ENCODE measurements around the gene NDFIP1.

DNA sequence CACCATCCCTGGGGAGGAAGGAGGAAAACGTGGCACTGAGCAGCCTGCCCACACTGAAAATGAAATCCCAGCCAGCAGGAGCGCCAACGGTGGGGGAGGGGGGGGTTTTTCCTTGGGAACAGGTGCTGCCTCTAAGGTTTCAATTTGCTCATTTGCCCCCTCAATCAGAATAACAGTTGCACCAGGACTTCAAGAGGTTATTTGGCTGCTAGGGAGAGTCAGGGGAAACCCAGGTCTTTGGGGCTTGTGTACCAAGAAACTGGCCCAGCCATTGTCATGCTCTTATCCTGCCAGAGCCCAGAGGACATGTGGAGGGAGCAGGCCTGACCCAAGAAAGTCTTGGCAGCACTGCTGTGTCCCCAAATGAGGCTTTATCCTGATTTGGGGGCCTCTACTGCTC lies 66.5 kb downstream of the NDFIP1 start:
- TF ChIP-seq, protein P1, sequence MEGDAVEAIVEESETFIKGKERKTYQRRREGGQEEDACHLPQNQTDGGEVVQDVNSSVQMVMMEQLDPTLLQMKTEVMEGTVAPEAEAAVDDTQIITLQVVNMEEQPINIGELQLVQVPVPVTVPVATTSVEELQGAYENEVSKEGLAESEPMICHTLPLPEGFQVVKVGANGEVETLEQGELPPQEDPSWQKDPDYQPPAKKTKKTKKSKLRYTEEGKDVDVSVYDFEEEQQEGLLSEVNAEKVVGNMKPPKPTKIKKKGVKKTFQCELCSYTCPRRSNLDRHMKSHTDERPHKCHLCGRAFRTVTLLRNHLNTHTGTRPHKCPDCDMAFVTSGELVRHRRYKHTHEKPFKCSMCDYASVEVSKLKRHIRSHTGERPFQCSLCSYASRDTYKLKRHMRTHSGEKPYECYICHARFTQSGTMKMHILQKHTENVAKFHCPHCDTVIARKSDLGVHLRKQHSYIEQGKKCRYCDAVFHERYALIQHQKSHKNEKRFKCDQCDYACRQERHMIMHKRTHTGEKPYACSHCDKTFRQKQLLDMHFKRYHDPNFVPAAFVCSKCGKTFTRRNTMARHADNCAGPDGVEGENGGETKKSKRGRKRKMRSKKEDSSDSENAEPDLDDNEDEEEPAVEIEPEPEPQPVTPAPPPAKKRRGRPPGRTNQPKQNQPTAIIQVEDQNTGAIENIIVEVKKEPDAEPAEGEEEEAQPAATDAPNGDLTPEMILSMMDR (conservative IDR thresholded peaks at IDR 0.05; ENCODE audit: low read depth, low read length), result no peak
- no peak for TF ChIP-seq EZH2 (IDR thresholded peaks at IDR 0.05; ENCODE audit: low read length, unreplicated experiment)

Data from PC-3 (cell line).